Esophagus squamous epithelium (tissue), 5 donors: Measurements from ENCODE around the gene TPD52L1. TPM values are rescaled to one million over a fixed set of nuclear protein-coding genes. Genes with fewer than 3 reads are reported as not detected.
A peak's percentile ranks its signal among the peaks of the same experiment; 100 is the strongest.

Experiments
- DNase-seq: peaks from one replicate; lab custom pipeline; 2025; lab: John Stamatoyannopoulos, UW
- H3K27ac ChIP-seq, 4 donors: fragments of 200-600 bp; sonication (generic); one replicate each; pipeline ENCODE4 v1.5.1; 2016 to 2019; ENCODE audit warnings: mild to moderate bottlenecking in 1 of 4
- H3K27me3 ChIP-seq, 4 donors: fragments of 200-600 bp; sonication (generic); 1 replicate in 3 of 4; 2 replicates in 1 of 4; pipeline versions ENCODE4 v1.5.1 to v1.6.0; 2017 to 2021; ENCODE audit warnings: antibody characterized with exemption in 1 of 4
- H3K36me3 ChIP-seq, 3 donors: fragments of 200-600 bp; sonication (generic); one replicate each; pipeline ENCODE4 v1.5.1; 2016 to 2019
- H3K4me1 ChIP-seq, 3 donors: fragments of 200-600 bp; sonication (generic); one replicate each; pipeline ENCODE4 v1.5.1; 2017 to 2019
- H3K4me3 ChIP-seq, 4 donors: fragments of 200-600 bp; sonication (generic); 1 replicate in 3 of 4; 2 replicates in 1 of 4; pipeline ENCODE4 v1.5.1; 2016 to 2019; ENCODE audit warnings: mild to moderate bottlenecking in 2 of 4, moderate library complexity in 1 of 4
- H3K9me3 ChIP-seq, 3 donors: fragments of 200-600 bp; sonication (generic); one replicate each; pipeline ENCODE4 v1.5.1; 2016 to 2019
- CTCF ChIP-seq, 6 experiments: fragments of 450-650 bp in 4 of 6; fragments of 200-600 bp in 2 of 6; sonication (generic) in 2 of 6; IDR thresholded peaks; one replicate each; pipeline ENCODE4 v1.5.1; 2016 to 2019; ENCODE audit warnings: antibody characterized with exemption in 6 of 6, mild to moderate bottlenecking in 4 of 6, moderate library complexity in 4 of 6
- POLR2A ChIP-seq, 4 donors: fragments of 450-650 bp; IDR thresholded peaks; one replicate each; pipeline ENCODE4 v1.6.1; 2017; ENCODE audit warnings: antibody characterized with exemption in 4 of 4, mild to moderate bottlenecking in 4 of 4, moderate library complexity in 3 of 4
- WGBS, 2 donors: methylation state at CpG; one replicate each; pipeline ENCODE4 v1.1.5; 2018; 5-methylcytosine and 5-hydroxymethylcytosine counted together
- intact Hi-C: fragments of 100-400 bp; cut with DNase I; formaldehyde crosslinking; loops from one replicate; pipeline ENCODE4 v1.15.0; 2022
- total RNA-seq, 4 donors: library from RNA; depleted of rRNA; stranded (reverse); fragments of >200 nt; gene quantifications; one replicate each; pipeline ENCODE4 v1.1.0, GENCODE V29; 2016
- donor health status: DM: yes; HTN: yes; CAD: no.

TPD52L1 gene
- total RNA-seq, 4 donors from 2014 or later: 202 to 409 (median 275) TPM

DNA sequence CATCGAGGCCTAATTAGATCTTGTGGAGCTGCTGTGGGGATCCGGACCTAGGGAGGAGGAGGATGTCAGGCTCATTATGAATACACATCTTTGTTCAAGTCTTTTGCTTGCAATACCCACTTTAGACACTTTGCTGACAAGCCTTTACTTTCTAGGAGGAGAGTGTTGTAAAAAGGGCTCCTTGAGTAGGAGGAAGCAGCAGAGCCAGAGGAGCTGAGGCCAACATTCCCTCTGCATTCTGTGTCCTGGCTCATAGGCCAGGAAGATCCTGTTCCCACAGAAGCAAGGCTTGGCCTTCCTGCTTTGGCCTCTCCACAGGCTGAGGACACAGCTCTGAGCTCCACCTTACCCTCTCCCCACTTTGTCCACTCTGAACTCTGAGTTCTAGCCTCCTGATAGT is 67.1 kb downstream of the TPD52L1 start:
- H3K36me3 ChIP-seq: peaks cover 0 to 34% (median 0%) of the 10 kb centered on the region in 3 donors
- no peaks in the 10 kb centered on the region for H3K27me3 ChIP-seq
- peaks cover 0 to 32% (median 5%) of the 10 kb centered on the region in 3 donors for H3K4me1 ChIP-seq
- no peak for DNase-seq
- no peak for TF ChIP-seq CTCF (IDR thresholded peaks at IDR 0.05)
- H3K9me3 ChIP-seq: no peaks in the 10 kb centered on the region
- no peak overlapping the region for H3K4me3 ChIP-seq
- peak overlapping the region in 3 of 4 donors; percentile 21 to 53 (median 22) for H3K27ac ChIP-seq
- intact Hi-C loops: no loop called here
- 73 to 78% methylated on average over 2 of the region's 2 CpGs for WGBS, 2 donors

- Histone ChIP-seq H3K9me3 (no peaks in the 10 kb centered on the region), H3K4me1 (peaks cover 0 to 29% (median 5%) of the 10 kb centered on the region in 3 donors), H3K36me3 (peaks cover 0 to 34% (median 0%) of the 10 kb centered on the region in 3 donors), H3K4me3 (no peak overlapping the region), H3K27me3 (no peaks in the 10 kb centered on the region), H3K27ac (no peak overlapping the region)
- intact Hi-C loops: no loop called here
- TF ChIP-seq POLR2A (IDR thresholded peaks at IDR 0.05) (no peak), CTCF (IDR thresholded peaks at IDR 0.05) (no peak)
- DNase-seq: no peak
- 56 to 79% methylated on average over 3 to 4 of the region's 4 CpGs for whole genome bisulfite sequencing, 2 donors
Measured at GRCh38 chr6:125222531-125223455, 69.2 kb downstream of the TPD52L1 start.

DNA sequence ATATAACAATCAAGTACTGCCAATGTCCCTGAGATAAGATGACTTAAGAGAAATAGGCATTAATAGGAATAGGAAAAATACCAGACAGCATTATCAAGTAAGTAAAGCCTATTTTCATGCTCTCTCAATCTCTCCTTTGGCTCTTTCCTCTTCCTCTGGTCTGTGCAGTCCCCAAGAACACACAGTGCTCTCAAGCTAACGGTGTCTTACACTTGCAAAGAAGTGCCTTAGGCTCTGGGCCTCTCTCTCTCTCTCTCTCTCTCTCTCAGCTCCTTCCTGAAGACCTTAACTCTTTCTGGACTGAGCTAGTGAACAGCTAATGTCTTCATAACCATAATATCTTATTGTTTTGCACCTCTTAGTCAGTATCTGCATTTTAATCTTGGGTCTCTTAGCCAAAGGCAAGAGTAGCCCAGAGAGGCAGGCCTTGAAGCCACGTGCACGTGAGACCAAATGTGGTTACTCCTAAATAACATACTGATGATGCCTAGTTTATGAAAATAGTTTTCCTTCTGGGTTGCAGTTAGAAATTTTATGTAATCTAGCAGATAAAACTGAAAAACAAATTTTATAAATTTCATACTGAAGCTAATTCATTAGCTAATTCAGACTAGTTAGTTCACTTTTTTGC is 70.8 kb downstream of the TPD52L1 start:
- no peaks in the 10 kb centered on the region for H3K27me3 ChIP-seq
- H3K9me3 ChIP-seq: no peaks in the 10 kb centered on the region
- 55 to 65% methylated on average over 3 of the region's 3 CpGs for WGBS, 2 donors
- TF ChIP-seq POLR2A (IDR thresholded peaks at IDR 0.05) (no peak), CTCF (IDR thresholded peaks at IDR 0.05) (no peak)
- peaks cover 0 to 34% (median 0%) of the 10 kb centered on the region in 3 donors for H3K36me3 ChIP-seq
- H3K4me1 ChIP-seq: peaks cover 0 to 35% (median 5%) of the 10 kb centered on the region in 3 donors
- DNase-seq: no peak
- intact Hi-C loops: no loop called here
- H3K4me3 ChIP-seq: no peak overlapping the region
- no peak overlapping the region for H3K27ac ChIP-seq

- intact Hi-C loops: no loop called here
- Histone ChIP-seq H3K27ac (no peak overlapping the region), H3K4me3 (no peak overlapping the region), H3K4me1 (peaks cover 0 to 40% (median 0%) of the 10 kb centered on the region in 3 donors), H3K27me3 (no peaks in the 10 kb centered on the region), H3K9me3 (no peaks in the 10 kb centered on the region), H3K36me3 (peaks cover 0 to 14% (median 0%) of the 10 kb centered on the region in 3 donors)
- no peak for TF ChIP-seq POLR2A (IDR thresholded peaks at IDR 0.05)
- WGBS, 2 donors: 86 to 96% methylated on average over 6 of the region's 6 CpGs
- DNase-seq: no peak
Measured at GRCh38 chr6:125227244-125227643, 73.7 kb downstream of the TPD52L1 start.

GRCh38 chr6:125228981-125229479 is 75.5 kb downstream of the TPD52L1 start:
- DNase-seq: no peak

More at GRCh38 chr6:125228981-125229479, 75.5 kb downstream of the TPD52L1 start:
- Histone ChIP-seq H3K4me1 (peaks cover 0 to 36% (median 6%) of the 10 kb centered on the region in 3 donors), H3K36me3 (peaks cover 0 to 3% (median 0%) of the 10 kb centered on the region in 3 donors), H3K27me3 (no peaks in the 10 kb centered on the region), H3K27ac (no peak overlapping the region), H3K9me3 (no peaks in the 10 kb centered on the region), H3K4me3 (no peak overlapping the region)
- 83 to 84% methylated on average over 6 of the region's 6 CpGs for WGBS, 2 donors
- TF ChIP-seq POLR2A (IDR thresholded peaks at IDR 0.05) (no peak), CTCF (IDR thresholded peaks at IDR 0.05) (no peak)
- intact Hi-C loops: no loop called here
